DMS 273 (cell line): ENCODE results near the gene LHX3.

Source experiments
- DNase-seq: peaks from one replicate; lab custom pipeline; 2025; ENCODE audit not compliant: unreplicated experiment; lab: John Stamatoyannopoulos, UW

The LHX3 gene

DNA sequence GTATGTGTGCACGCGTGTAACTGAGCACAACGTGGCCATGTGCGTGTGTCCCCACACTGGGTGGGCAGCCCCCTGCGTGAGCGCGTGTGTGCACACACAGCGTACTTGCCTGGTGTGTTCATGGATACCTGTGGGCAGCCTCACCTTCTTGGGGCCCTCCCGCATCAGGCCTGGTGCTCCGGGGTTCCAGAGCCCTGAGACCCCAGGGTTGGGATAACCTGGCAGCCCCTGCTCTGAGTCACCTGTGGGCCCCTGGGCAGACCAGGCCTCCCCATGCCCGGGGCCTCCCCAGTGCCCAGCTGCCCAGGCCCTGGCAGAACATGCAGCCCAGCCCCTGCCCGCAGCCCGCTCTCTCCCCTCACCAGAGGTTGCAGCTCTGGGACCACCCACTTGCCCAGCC is 25.2 kb downstream of the LHX3 start:
- DNase-seq = no peak

- no peak for DNase-seq
Observed at GRCh38 chr9:136179101-136179616, 25.8 kb downstream of the LHX3 start.

- DNase-seq = no peak
Observed at GRCh38 chr9:136178773-136179075, 26.2 kb downstream of the LHX3 start.

- no peak for DNase-seq
Observed at GRCh38 chr9:136178061-136178772, 26.7 kb downstream of the LHX3 start.

- DNase-seq = no peak
Observed at GRCh38 chr9:136177224-136177623, 27.7 kb downstream of the LHX3 start.

GRCh38 chr9:136175616-136176197 is 29.2 kb downstream of the LHX3 start:
- no peak for DNase-seq

- no peak for DNase-seq
Observed at GRCh38 chr9:136174779-136175615, 29.9 kb downstream of the LHX3 start.

- no peak for DNase-seq
Observed at GRCh38 chr9:136173648-136174290, 31.2 kb downstream of the LHX3 start.

DNA sequence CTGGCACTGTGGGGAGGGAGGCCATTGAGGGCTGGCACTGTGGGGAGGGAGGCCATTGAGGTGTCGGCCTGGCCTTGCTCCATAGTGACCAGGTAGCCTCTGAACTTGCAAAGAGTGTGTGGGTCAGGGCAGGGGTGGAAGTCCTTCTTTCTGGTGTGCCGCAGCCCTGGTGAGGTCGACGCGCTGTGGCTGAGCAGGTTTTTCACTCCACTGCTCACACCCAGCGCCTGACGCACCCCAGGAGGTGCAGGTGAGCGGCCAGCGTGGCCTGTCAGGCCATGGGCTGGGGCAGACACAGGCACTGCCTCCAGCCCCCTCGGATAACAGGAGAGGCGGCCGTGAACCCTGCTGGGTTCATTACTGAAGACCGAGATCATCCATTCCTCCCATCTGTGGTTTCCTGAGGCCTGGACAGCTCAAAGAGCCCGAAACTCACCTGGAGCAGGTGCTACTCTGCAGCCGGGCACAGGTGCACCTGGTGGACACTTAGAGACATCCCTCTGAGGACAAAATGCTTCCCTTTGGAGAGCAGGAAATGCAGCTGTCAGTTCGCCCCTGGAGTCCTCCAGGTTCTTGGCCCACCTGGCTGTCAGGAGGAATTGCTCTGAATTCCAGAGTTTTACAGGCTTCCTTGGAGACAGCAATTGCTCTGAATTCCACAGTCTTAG is 32.4 kb downstream of the LHX3 start:
- no peak for DNase-seq

- DNase-seq = no peak
Observed at GRCh38 chr9:136171801-136172411, 33.0 kb downstream of the LHX3 start.

GRCh38 chr9:136171009-136171800 is 33.7 kb downstream of the LHX3 start:
- peak; percentile 33 for DNase-seq

- DNase-seq = peak; percentile 64
Observed at GRCh38 chr9:136170006-136170901, 34.7 kb downstream of the LHX3 start.

DNA sequence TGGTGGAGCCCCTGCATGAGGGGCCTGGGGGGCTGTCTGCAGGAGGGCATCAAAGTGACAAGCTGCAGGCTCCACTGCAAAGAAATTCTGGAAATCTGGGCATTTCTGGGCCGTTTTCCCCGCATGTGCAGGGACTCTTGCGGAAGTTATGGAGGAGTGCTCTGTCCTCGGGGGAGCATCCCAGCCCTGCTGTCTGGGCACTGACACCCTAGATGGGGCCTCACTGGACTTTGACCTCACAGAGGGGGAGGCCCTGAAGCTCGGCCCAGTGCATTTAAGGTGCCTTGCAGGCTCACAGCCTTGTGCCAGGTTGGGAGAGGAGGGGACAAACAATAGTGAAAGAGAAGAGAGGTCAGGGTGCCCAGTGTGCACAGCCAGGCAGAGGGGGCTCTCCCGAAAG is 35.4 kb downstream of the LHX3 start:
- no peak for DNase-seq

DNA sequence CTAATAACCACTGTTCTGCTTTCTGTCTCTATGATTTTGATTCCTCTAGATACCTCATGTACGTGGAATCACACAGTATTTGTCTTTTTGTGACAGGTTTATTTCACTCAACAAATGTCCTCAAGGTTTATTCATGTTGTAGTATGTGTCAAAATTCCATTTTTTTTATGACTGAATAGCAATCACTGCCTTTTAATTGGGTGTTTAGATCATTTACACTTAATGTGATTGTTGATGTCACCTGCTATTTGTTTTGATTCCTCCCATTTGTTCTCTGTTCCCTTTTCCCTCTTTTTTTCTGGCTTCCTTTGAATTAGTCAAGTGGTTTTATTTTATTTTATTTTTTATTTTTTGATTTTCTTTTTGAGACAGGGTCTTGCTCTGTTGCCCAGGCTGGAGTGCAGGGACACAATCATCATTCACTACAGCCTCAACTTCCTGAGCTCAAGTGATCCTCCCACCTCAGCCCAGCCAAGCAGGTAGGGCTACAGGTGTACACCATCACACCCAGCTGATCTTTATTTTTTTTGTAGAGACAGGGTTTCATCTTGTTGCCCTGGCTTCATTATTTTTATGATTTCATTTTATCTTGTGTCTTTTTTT is 41.6 kb downstream of the LHX3 start:
- no peak for DNase-seq

- no peak for DNase-seq
Observed at GRCh38 chr9:136160995-136161610, 43.8 kb downstream of the LHX3 start.

- DNase-seq = no peak
Observed at GRCh38 chr9:136160381-136160841, 44.5 kb downstream of the LHX3 start.

GRCh38 chr9:136159851-136160250 is 45.1 kb downstream of the LHX3 start:
- no peak for DNase-seq
